Astrocyte (in vitro differentiated cells and primary cell): ENCODE results near the gene RFX4.

ENCODE experiments used
- CTCF ChIP-seq: IDR thresholded peaks from 2 replicates; pipeline ENCODE4 v1.5.1; 2011; ENCODE audit warnings: low read depth, mild to moderate bottlenecking, inconsistent platforms, low read length, moderate library complexity; ENCODE audit not compliant: insufficient read depth
- EZH2 ChIP-seq: IDR thresholded peaks from 2 replicates; pipeline ENCODE4 v1.6.1; 2012; ENCODE audit warnings: mild to moderate bottlenecking, low read length, inconsistent platforms; ENCODE audit not compliant: insufficient read depth

GRCh38 chr12:106631150-106631549, 48.3 kb downstream of the RFX4 start:
- TF ChIP-seq CTCF: no peak
- no peak for TF ChIP-seq EZH2
